ENCODE results near the gene SCAND1.

DNA sequence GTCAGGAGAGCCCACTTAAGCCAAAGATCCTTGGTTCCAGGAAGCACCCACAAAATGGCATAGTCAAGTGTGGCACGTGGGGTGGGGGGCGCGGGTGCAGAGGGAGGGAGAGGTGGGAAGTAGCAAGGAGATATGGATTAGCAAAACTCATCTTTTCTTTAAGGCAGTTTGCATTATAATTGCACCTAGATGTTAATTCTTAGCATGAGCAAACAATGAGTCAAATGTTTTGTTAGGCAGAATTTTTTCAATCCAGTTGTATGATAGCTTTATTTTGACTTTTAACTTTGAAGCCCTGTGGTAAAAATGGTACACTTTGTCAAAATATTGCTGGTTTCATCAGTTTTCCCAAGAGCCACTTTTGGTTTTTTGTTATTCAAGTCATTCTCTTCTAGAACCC is 15.0 kb downstream of the SCAND1 start:
- TF ChIP-seq POLR2AphosphoS5 (IDR thresholded peaks at IDR 0.05; ENCODE audit: low read depth, low read length) (no peak), TCF7L2 (IDR thresholded peaks at IDR 0.05; ENCODE audit: low read depth, low read length) (no peak)
- TF ChIP-seq, protein P1, sequence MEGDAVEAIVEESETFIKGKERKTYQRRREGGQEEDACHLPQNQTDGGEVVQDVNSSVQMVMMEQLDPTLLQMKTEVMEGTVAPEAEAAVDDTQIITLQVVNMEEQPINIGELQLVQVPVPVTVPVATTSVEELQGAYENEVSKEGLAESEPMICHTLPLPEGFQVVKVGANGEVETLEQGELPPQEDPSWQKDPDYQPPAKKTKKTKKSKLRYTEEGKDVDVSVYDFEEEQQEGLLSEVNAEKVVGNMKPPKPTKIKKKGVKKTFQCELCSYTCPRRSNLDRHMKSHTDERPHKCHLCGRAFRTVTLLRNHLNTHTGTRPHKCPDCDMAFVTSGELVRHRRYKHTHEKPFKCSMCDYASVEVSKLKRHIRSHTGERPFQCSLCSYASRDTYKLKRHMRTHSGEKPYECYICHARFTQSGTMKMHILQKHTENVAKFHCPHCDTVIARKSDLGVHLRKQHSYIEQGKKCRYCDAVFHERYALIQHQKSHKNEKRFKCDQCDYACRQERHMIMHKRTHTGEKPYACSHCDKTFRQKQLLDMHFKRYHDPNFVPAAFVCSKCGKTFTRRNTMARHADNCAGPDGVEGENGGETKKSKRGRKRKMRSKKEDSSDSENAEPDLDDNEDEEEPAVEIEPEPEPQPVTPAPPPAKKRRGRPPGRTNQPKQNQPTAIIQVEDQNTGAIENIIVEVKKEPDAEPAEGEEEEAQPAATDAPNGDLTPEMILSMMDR (IDR thresholded peaks at IDR 0.05), result no peak
- TF ChIP-seq, protein P2, sequence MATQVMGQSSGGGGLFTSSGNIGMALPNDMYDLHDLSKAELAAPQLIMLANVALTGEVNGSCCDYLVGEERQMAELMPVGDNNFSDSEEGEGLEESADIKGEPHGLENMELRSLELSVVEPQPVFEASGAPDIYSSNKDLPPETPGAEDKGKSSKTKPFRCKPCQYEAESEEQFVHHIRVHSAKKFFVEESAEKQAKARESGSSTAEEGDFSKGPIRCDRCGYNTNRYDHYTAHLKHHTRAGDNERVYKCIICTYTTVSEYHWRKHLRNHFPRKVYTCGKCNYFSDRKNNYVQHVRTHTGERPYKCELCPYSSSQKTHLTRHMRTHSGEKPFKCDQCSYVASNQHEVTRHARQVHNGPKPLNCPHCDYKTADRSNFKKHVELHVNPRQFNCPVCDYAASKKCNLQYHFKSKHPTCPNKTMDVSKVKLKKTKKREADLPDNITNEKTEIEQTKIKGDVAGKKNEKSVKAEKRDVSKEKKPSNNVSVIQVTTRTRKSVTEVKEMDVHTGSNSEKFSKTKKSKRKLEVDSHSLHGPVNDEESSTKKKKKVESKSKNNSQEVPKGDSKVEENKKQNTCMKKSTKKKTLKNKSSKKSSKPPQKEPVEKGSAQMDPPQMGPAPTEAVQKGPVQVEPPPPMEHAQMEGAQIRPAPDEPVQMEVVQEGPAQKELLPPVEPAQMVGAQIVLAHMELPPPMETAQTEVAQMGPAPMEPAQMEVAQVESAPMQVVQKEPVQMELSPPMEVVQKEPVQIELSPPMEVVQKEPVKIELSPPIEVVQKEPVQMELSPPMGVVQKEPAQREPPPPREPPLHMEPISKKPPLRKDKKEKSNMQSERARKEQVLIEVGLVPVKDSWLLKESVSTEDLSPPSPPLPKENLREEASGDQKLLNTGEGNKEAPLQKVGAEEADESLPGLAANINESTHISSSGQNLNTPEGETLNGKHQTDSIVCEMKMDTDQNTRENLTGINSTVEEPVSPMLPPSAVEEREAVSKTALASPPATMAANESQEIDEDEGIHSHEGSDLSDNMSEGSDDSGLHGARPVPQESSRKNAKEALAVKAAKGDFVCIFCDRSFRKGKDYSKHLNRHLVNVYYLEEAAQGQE (IDR thresholded peaks at IDR 0.05; ENCODE audit: insufficient read depth in 1 of 2, low read depth in 2 of 2, low read length in 1 of 2), result no peak
